Neural progenitor cell (in vitro differentiated cells): Measurements from ENCODE around the gene TCEA3. TPM values are rescaled to one million over a fixed set of nuclear protein-coding genes. Genes with fewer than 3 reads are reported as not detected.

Experiments used
- DNase-seq: peaks from one replicate; pipeline ENCODE4 v3.0.0-alpha.2; 2016; ENCODE audit warnings: low spot score
- H2AFZ ChIP-seq: fragments of 200-600 bp; sonication (generic); replicated peaks from 2 replicates; pipeline ENCODE4 v1.6.1; 2016; ENCODE audit warnings: antibody characterized with exemption
- H3F3A ChIP-seq: fragments of 200-600 bp; sonication (generic); 2 replicates; pipeline ENCODE4 v1.6.1; 2016; ENCODE audit warnings: antibody characterized with exemption, low read depth
- H3K27ac ChIP-seq: fragments of 200-600 bp; sonication (generic); 2 replicates; pipeline ENCODE4 v1.5.1; 2016; ENCODE audit warnings: mild to moderate bottlenecking
- H3K27me3 ChIP-seq: fragments of 200-600 bp; sonication (generic); 2 replicates; pipeline ENCODE4 v1.6.1; 2016; ENCODE audit warnings: mild to moderate bottlenecking, moderate library complexity
- H3K36me3 ChIP-seq: fragments of 200-600 bp; sonication (generic); 2 replicates; pipeline ENCODE4 v1.5.1; 2016
- H3K4me1 ChIP-seq: fragments of 200-600 bp; sonication (generic); 2 replicates; pipeline ENCODE4 v1.6.1; 2016; ENCODE audit warnings: mixed run types
- H3K4me2 ChIP-seq: fragments of 200-600 bp; sonication (generic); 2 replicates; pipeline ENCODE4 v1.6.1; 2016
- H3K4me3 ChIP-seq: fragments of 200-600 bp; sonication (generic); 2 replicates; pipeline ENCODE4 v1.5.1; 2016
- H3K79me2 ChIP-seq: fragments of 200-600 bp; sonication (generic); 2 replicates; pipeline ENCODE4 v1.6.1; 2016; ENCODE audit warnings: low read depth
- H3K9ac ChIP-seq: fragments of 200-600 bp; sonication (generic); 2 replicates; pipeline ENCODE4 v1.6.1; 2016
- H3K9me3 ChIP-seq: fragments of 200-600 bp; sonication (generic); 2 replicates; pipeline ENCODE4 v1.5.1; 2016; ENCODE audit warnings: low read depth
- H4K20me1 ChIP-seq: fragments of 200-600 bp; sonication (generic); 2 replicates; pipeline ENCODE4 v1.6.1; 2016; ENCODE audit warnings: low read depth
- H3K27ac Mint-ChIP-seq: 3 replicates; pipeline ENCODE4 v1.8.0; 2021; ENCODE audit warnings: mixed read lengths
- H3K27me3 Mint-ChIP-seq: 2 replicates; pipeline ENCODE4 v1.8.0; 2022; ENCODE audit warnings: low read depth, mild to moderate bottlenecking, inconsistent platforms, moderate library complexity, mixed read lengths; ENCODE audit not compliant: insufficient read depth
- H3K36me3 Mint-ChIP-seq: 3 replicates; pipeline ENCODE4 v1.8.0; 2021; ENCODE audit warnings: mixed read lengths
- H3K4me1 Mint-ChIP-seq: 3 replicates; pipeline ENCODE4 v1.8.0; 2021; ENCODE audit warnings: mixed read lengths
- H3K4me3 Mint-ChIP-seq: 3 replicates; pipeline ENCODE4 v1.8.0; 2021; ENCODE audit warnings: mild to moderate bottlenecking, moderate library complexity, mixed read lengths
- H3K9me3 Mint-ChIP-seq: 3 replicates; pipeline ENCODE4 v1.8.0; 2020; ENCODE audit warnings: mixed read lengths
- EZH2 ChIP-seq: fragments of 200-600 bp; sonication (generic); IDR thresholded peaks from 2 replicates; pipeline ENCODE4 v1.6.1; 2017; ENCODE audit warnings: antibody characterized with exemption, mild to moderate bottlenecking, moderate library complexity
- EZH2phosphoT487 ChIP-seq: fragments of 200-600 bp; sonication (generic); IDR thresholded peaks from 2 replicates; pipeline ENCODE4 v1.6.1; 2017; ENCODE audit warnings: antibody characterized with exemption
- total RNA-seq: library from RNA; depleted of rRNA; stranded (reverse); fragments of >200 nt; gene quantifications from 2 replicates; pipeline ENCODE4 v1.2.3, GENCODE V29; 2015; ENCODE audit warnings: low replicate concordance
- TF ChIP-seq, protein P1 (sequence below): fragments of 200-600 bp; sonication (generic); IDR thresholded peaks from 2 replicates; pipeline ENCODE4 v1.5.1; 2017; ENCODE audit warnings: antibody characterized with exemption, mild to moderate bottlenecking

Gene TCEA3
- total RNA-seq, 1 donor from 2014 or later: 0.54 TPM

DNA sequence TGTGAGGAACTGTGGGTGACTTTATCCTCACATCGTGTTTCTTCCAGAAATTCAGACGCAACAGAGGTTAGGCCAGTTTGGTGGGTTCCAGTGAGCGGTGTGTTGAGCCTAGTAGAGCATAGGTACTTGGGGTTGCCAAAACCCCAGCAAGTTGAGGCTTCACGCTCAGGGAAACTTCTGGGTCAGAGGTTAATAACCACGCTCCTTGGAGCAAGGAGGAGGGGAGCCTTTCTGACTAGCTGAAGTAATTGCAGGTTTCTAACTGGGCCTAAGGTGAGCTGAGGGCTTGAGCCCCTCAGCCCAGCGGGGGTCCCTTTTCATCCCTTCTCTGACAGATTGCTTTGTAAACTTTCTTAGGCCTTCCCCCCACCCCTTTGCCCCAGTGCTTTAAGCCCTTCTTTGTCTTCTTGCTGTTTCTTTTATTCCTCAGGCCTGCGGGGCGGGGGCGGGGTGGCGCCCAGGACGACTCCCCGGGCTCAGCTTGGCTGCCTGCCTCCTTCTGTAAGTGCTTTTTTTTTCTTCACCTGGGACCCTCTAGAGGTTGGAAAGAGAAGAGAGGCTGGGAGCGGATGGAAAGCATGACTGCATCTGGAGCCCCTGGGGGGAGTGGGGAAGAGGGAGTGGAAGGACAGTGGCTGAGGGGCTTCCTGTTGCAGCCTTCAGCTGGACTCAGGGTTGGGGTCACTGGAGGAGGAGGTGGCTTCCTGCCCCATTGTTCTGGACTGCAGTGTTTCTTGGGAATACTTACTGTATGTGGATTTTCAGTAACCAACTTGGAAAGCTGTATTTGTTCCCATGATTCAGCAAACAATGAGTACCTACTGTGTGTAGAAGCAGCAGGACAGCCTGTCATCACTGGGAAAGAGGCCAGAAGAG lies 53.6 kb downstream of the TCEA3 start:
- peak overlapping the region; percentile 96 for H3K4me3 Mint-ChIP-seq
- peaks cover 74% of the 10 kb centered on the region for H3K4me1 Mint-ChIP-seq
- Histone ChIP-seq H3K9me3 (no peaks in the 10 kb centered on the region), H3F3A (peaks cover 55% of the 10 kb centered on the region), H3K27me3 (peaks cover 54% of the 10 kb centered on the region), H2AFZ (no peak overlapping the region), H3K4me1 (peaks cover 43% of the 10 kb centered on the region), H3K27ac (peak overlapping the region; percentile 77), H3K36me3 (no peaks in the 10 kb centered on the region), H3K79me2 (peaks cover 20% of the 10 kb centered on the region), H3K9ac (no peak overlapping the region), H4K20me1 (peaks cover 21% of the 10 kb centered on the region), H3K4me3 (peak overlapping the region; percentile 79), H3K4me2 (peak overlapping the region; percentile 93)
- H3K36me3 Mint-ChIP-seq: peaks cover 30% of the 10 kb centered on the region
- H3K27ac Mint-ChIP-seq: peak overlapping the region; percentile 99
- peak; percentile 97 for DNase-seq
- H3K27me3 Mint-ChIP-seq: peaks cover 5% of the 10 kb centered on the region
- H3K9me3 Mint-ChIP-seq: peaks cover 14% of the 10 kb centered on the region
- TF ChIP-seq EZH2: no peak
- TF ChIP-seq, protein P1, sequence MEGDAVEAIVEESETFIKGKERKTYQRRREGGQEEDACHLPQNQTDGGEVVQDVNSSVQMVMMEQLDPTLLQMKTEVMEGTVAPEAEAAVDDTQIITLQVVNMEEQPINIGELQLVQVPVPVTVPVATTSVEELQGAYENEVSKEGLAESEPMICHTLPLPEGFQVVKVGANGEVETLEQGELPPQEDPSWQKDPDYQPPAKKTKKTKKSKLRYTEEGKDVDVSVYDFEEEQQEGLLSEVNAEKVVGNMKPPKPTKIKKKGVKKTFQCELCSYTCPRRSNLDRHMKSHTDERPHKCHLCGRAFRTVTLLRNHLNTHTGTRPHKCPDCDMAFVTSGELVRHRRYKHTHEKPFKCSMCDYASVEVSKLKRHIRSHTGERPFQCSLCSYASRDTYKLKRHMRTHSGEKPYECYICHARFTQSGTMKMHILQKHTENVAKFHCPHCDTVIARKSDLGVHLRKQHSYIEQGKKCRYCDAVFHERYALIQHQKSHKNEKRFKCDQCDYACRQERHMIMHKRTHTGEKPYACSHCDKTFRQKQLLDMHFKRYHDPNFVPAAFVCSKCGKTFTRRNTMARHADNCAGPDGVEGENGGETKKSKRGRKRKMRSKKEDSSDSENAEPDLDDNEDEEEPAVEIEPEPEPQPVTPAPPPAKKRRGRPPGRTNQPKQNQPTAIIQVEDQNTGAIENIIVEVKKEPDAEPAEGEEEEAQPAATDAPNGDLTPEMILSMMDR: peak; percentile 49
- peak; percentile 52 for TF ChIP-seq EZH2phosphoT487

DNA sequence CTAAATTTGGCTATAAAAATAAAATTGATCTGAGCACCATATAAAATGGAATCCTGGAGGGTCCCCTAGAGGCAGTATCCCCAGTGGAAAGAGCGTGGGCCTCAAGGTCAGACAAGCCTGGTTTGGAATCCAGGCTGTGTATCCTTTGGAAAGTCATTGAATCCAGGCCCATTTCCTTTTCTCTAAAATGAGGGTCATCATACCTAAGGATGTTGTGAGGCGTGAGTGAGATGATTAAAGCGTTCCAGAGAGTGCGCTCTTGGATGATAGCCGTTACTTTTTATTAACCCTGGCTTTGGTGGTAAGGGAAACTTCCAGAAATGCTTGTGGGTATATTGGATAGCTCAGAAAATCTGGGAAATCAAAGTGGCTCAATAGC lies 54.2 kb downstream of the TCEA3 start:
- H3K79me2 ChIP-seq: peaks cover 20% of the 10 kb centered on the region
- peak overlapping the region; percentile 99 for H3K27ac Mint-ChIP-seq
- peak overlapping the region; percentile 54 for H3K27ac ChIP-seq

DNA sequence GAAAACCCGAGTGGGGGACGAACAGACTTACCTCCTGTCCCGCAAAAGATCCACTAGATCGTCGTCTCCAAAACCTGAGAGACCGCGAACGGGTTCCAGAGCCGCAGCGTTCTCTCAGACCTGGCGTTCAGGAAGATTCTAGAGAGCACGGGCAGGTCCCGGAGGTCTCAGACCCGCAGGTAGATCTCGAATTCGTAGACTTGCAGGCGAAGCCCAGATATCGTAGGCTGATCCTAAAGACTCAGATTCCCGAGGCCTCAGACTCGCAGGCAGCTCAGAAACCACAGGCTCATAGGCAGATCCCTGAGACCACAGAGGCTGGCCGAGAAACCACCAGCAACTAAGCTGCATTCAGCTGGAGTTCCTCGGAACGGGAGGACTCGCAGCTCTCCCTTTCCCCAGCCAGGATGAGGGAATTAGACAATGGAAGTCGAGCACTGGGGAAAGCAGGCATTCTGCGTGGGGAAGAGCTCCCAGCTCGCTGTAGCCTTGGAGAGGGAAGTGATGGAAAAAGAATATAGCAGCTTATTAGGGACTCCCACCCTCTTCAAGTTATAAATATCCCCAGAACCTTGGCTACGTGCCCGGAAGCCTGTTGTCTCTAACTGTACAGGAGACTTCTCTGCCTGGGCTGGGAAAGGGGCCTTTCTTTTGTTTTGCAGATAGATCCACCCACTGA lies 55.1 kb downstream of the TCEA3 start, which contains the start of gene ZNF436:
Gene ZNF436, minus strand, starts transcription at position 502 of the 679 bp plus-strand sequence. CDS start 1,831 bp downstream, outside the sequence.
- Mint-ChIP-seq H3K4me3 (peak within 1 kb of the TSS; percentile 96), H3K4me1 (peaks cover 71% of the 10 kb centered on the region), H3K27ac (peak within 1 kb of the TSS; percentile 99), H3K36me3 (peaks cover 39% of the 10 kb centered on the region), H3K27me3 (peaks cover 4% of the 10 kb centered on the region), H3K9me3 (peaks cover 25% of the 10 kb centered on the region)
- H3K4me3 ChIP-seq: peak within 1 kb of the TSS; percentile 79
- H3K9me3 ChIP-seq: peaks cover 4% of the 10 kb centered on the region
- peaks cover 21% of the 10 kb centered on the region for H4K20me1 ChIP-seq
- peaks cover 45% of the 10 kb centered on the region for H3K4me1 ChIP-seq
- peaks cover 4% of the 10 kb centered on the region for H3K36me3 ChIP-seq
- H3K4me2 ChIP-seq: peak within 1 kb of the TSS; percentile 93
- H3K27me3 ChIP-seq: peaks cover 46% of the 10 kb centered on the region
- H3K9ac ChIP-seq: peak within 1 kb of the TSS; percentile 41
- peak within 1 kb of the TSS; percentile 89 for H3K27ac ChIP-seq
- H2AFZ ChIP-seq: peak within 1 kb of the TSS; percentile 93
- H3K79me2 ChIP-seq: peaks cover 20% of the 10 kb centered on the region
- peak; percentile 67 for DNase-seq
- H3F3A ChIP-seq: peaks cover 55% of the 10 kb centered on the region
- no peak for TF ChIP-seq EZH2phosphoT487
- TF ChIP-seq EZH2: no peak
- TF ChIP-seq, protein P1: no peak

More for the DNA sequence above, 54.2 kb downstream of the TCEA3 start:
- Histone ChIP-seq H3K4me3 (peak overlapping the region; percentile 79), H3F3A (peaks cover 55% of the 10 kb centered on the region), H3K36me3 (no peaks in the 10 kb centered on the region), H3K9me3 (no peaks in the 10 kb centered on the region), H3K4me2 (peak overlapping the region; percentile 93), H2AFZ (no peak overlapping the region), H3K27me3 (peaks cover 54% of the 10 kb centered on the region), H3K4me1 (peaks cover 45% of the 10 kb centered on the region), H3K9ac (no peak overlapping the region), H4K20me1 (peaks cover 21% of the 10 kb centered on the region)
- Mint-ChIP-seq H3K4me3 (peak overlapping the region; percentile 96), H3K27me3 (peaks cover 4% of the 10 kb centered on the region), H3K36me3 (peaks cover 34% of the 10 kb centered on the region), H3K4me1 (peaks cover 76% of the 10 kb centered on the region), H3K9me3 (peaks cover 18% of the 10 kb centered on the region)
- TF ChIP-seq EZH2 (no peak), EZH2phosphoT487 (no peak)
- TF ChIP-seq, protein P1: no peak
- DNase-seq: no peak
